Measurements from ENCODE around the gene DRD1.
"Not testable (repeated sequence)": the region's sequence is repeated elsewhere in the genome, so short reads cannot be mapped to it uniquely, and the experiment has no call there.

The DRD1 gene

GRCh38 chr5:175418251-175418650, 25.7 kb downstream of the DRD1 start:
- H3K4me3 ChIP-seq (ENCODE audit: low read depth, low read length): no peak overlapping the region
- TF ChIP-seq, protein P1, sequence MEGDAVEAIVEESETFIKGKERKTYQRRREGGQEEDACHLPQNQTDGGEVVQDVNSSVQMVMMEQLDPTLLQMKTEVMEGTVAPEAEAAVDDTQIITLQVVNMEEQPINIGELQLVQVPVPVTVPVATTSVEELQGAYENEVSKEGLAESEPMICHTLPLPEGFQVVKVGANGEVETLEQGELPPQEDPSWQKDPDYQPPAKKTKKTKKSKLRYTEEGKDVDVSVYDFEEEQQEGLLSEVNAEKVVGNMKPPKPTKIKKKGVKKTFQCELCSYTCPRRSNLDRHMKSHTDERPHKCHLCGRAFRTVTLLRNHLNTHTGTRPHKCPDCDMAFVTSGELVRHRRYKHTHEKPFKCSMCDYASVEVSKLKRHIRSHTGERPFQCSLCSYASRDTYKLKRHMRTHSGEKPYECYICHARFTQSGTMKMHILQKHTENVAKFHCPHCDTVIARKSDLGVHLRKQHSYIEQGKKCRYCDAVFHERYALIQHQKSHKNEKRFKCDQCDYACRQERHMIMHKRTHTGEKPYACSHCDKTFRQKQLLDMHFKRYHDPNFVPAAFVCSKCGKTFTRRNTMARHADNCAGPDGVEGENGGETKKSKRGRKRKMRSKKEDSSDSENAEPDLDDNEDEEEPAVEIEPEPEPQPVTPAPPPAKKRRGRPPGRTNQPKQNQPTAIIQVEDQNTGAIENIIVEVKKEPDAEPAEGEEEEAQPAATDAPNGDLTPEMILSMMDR (IDR thresholded peaks at IDR 0.05; ENCODE audit: low read depth, low read length): no peak
- TF ChIP-seq MAX (IDR thresholded peaks at IDR 0.05; ENCODE audit: low read depth, low read length): no peak
- no peak for TF ChIP-seq MYC (IDR thresholded peaks at IDR 0.05; ENCODE audit: low read depth, low read length)
- no peak for TF ChIP-seq POLR2A (IDR thresholded peaks at IDR 0.05; ENCODE audit: extremely low read depth, insufficient read length)
- DNase-seq (ENCODE audit: low read depth): no peak

GRCh38 chr5:175417384-175417783, 26.6 kb downstream of the DRD1 start:
- DNase-seq (ENCODE audit: low read depth): no peak
- no peak overlapping the region for H3K4me3 ChIP-seq (ENCODE audit: low read depth, low read length)
- TF ChIP-seq, protein P1 (IDR thresholded peaks at IDR 0.05; ENCODE audit: low read depth, low read length): no peak
- TF ChIP-seq MYC (IDR thresholded peaks at IDR 0.05; ENCODE audit: low read depth, low read length): no peak
- TF ChIP-seq MAX (IDR thresholded peaks at IDR 0.05; ENCODE audit: low read depth, low read length): no peak
- no peak for TF ChIP-seq POLR2A (IDR thresholded peaks at IDR 0.05; ENCODE audit: extremely low read depth, insufficient read length)

- TF ChIP-seq MYC (IDR thresholded peaks at IDR 0.05; ENCODE audit: low read depth, low read length): no peak
- no peak for TF ChIP-seq POLR2A (IDR thresholded peaks at IDR 0.05; ENCODE audit: extremely low read depth, insufficient read length)
- TF ChIP-seq, protein P1 (IDR thresholded peaks at IDR 0.05; ENCODE audit: low read depth, low read length): no peak
- no peak for TF ChIP-seq MAX (IDR thresholded peaks at IDR 0.05; ENCODE audit: low read depth, low read length)
- no peak overlapping the region for H3K4me3 ChIP-seq (ENCODE audit: low read depth, low read length)
- DNase-seq (ENCODE audit: low read depth): no peak
Measured at GRCh38 chr5:175415303-175415702, 28.7 kb downstream of the DRD1 start.

- no peak for TF ChIP-seq MAX (IDR thresholded peaks at IDR 0.05; ENCODE audit: low read depth, low read length)
- TF ChIP-seq MYC (IDR thresholded peaks at IDR 0.05; ENCODE audit: low read depth, low read length): no peak
- TF ChIP-seq POLR2A (IDR thresholded peaks at IDR 0.05; ENCODE audit: extremely low read depth, insufficient read length): no peak
- H3K4me3 ChIP-seq (ENCODE audit: low read depth, low read length): no peak overlapping the region
- DNase-seq (ENCODE audit: low read depth): no peak
Measured at GRCh38 chr5:175410926-175411325, 33.1 kb downstream of the DRD1 start.

GRCh38 chr5:175406300-175406699, 37.7 kb downstream of the DRD1 start:
- no peak overlapping the region for H3K4me3 ChIP-seq (ENCODE audit: low read depth, low read length)
- DNase-seq (ENCODE audit: low read depth): no peak
- TF ChIP-seq MYC (IDR thresholded peaks at IDR 0.05; ENCODE audit: low read depth, low read length): no peak
- TF ChIP-seq, protein P1 (IDR thresholded peaks at IDR 0.05; ENCODE audit: low read depth, low read length): no peak
- TF ChIP-seq MAX (IDR thresholded peaks at IDR 0.05; ENCODE audit: low read depth, low read length): no peak
- TF ChIP-seq POLR2A (IDR thresholded peaks at IDR 0.05; ENCODE audit: extremely low read depth, insufficient read length): no peak

DNA sequence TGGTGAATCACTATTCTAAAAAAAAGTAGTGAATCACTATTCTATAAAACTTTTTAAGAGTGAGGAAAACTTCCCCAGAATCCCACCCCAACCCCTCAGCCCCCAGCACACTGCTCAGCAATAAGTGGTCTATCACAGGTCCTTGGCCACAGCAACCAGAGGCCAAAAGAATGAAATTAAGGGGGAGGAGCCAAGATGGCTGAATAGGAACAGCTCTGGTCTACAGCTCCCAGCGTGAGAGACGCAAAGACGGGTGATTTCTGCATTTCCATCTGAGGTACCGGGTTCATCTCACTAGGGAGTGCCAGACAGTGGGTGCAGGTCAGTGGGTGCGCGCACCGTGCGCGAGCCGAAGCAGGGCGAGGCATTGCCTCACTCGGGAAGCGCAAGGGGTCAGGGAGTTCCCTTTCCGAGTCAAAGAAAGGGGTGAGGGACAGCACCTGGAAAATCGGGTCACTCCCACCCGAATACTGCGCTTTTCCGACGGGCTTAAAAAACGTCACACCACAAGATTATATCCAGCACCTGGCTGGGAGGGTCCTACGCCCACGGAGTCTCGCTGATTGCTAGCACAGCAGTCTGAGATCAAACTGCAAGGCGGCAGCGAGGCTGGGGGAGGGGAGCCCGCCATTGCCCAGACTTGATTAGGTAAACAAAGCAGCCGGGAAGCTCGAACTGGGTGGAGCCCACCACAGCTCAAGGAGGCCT, 46.2 kb downstream of the DRD1 start:
- DNase-seq (ENCODE audit: low read depth); H3K4me3 ChIP-seq (ENCODE audit: low read depth, low read length): not testable (repeated sequence)

- H3K4me3 ChIP-seq (ENCODE audit: low read depth, low read length); DNase-seq (ENCODE audit: low read depth): not testable (repeated sequence)
Measured at GRCh38 chr5:175395430-175395829, 48.6 kb downstream of the DRD1 start.

All from NB4 (cell line).